ENCODE results near the gene ECEL1. TPM values are rescaled to one million over a fixed set of nuclear protein-coding genes. Genes with fewer than 3 reads are reported as not detected.

ECEL1 gene
- total and polyA plus RNA-seq, 3 experiments from 2014 or later = not detected

- no peak within 1 kb of the TSS for H3K27ac ChIP-seq (ENCODE audit: low read depth, low read length)
- H3K27me3 ChIP-seq (ENCODE audit: insufficient read depth, low read length, poor library complexity, severe bottlenecking) = peaks cover 22% of the 10 kb centered on the region
- ChIA-PET CTCF (interaction anchor here (1.6 kb wide), 1 partner anchor 12 kb away, joined by 6 read pairs; no protein-coding TSS in a partner anchor), POLR2A (no interaction called here)
- no peaks in the 10 kb centered on the region for H3K9me3 Mint-ChIP-seq
- H3K27me3 Mint-ChIP-seq = peaks cover 25 to 35% of the 10 kb centered on the region in 2 donors
- no peak within 1 kb of the TSS for H3K4me3 Mint-ChIP-seq
- DNase-seq = no peak
- H3K27ac Mint-ChIP-seq = no peak within 1 kb of the TSS
- peaks cover 8 to 16% (median 8%) of the 10 kb centered on the region in 3 donors for H3K4me1 Mint-ChIP-seq
- H3K4me1 ChIP-seq (ENCODE audit: insufficient read depth, low read length) = peaks cover 10% of the 10 kb centered on the region
- no peaks in the 10 kb centered on the region for H3K36me3 ChIP-seq (ENCODE audit: insufficient read depth, low read length)
- no peaks in the 10 kb centered on the region for H3K36me3 Mint-ChIP-seq
- H3K9me3 ChIP-seq (ENCODE audit: low read length) = no peaks in the 10 kb centered on the region
- H3K4me3 ChIP-seq (ENCODE audit: low read length) = no peak within 1 kb of the TSS
These were observed 32.2 kb upstream of the ECEL1 start, which contains the start of gene PRSS56 for GRCh38 chr2:232519581-232520438. Gene PRSS56, plus strand, starts transcription at chr2:232520388. Its CDS starts 211 bp downstream, at chr2:232520599.

- Histone ChIP-seq H3K9me3 (ENCODE audit: low read length) (no peaks in the 10 kb centered on the region), H3K27me3 (ENCODE audit: insufficient read depth, low read length, poor library complexity, severe bottlenecking) (peaks cover 15% of the 10 kb centered on the region), H3K36me3 (ENCODE audit: insufficient read depth, low read length) (no peaks in the 10 kb centered on the region), H3K4me3 (ENCODE audit: low read length) (no peak overlapping the region), H3K27ac (ENCODE audit: low read depth, low read length) (no peak overlapping the region), H3K4me1 (ENCODE audit: insufficient read depth, low read length) (peaks cover 10% of the 10 kb centered on the region)
- ChIA-PET CTCF (no interaction called here), POLR2A (no interaction called here)
- Mint-ChIP-seq H3K4me1 (peaks cover 5 to 12% (median 8%) of the 10 kb centered on the region in 3 donors), H3K27ac (no peak overlapping the region), H3K36me3 (no peaks in the 10 kb centered on the region), H3K27me3 (peaks cover 20 to 32% of the 10 kb centered on the region in 2 donors), H3K4me3 (peak overlapping the region in 1 of 7 donors; percentile 50), H3K9me3 (no peaks in the 10 kb centered on the region)
- DNase-seq = no peak
These were observed 31.2 kb upstream of the ECEL1 start for GRCh38 chr2:232518844-232519243.

- no peaks in the 10 kb centered on the region for H3K9me3 Mint-ChIP-seq
- no peak overlapping the region for H3K4me3 Mint-ChIP-seq
- peaks cover 3% of the 10 kb centered on the region for H3K27me3 ChIP-seq (ENCODE audit: insufficient read depth, low read length, poor library complexity, severe bottlenecking)
- H3K4me1 Mint-ChIP-seq = peaks cover 0 to 3% (median 2%) of the 10 kb centered on the region in 3 donors
- no peaks in the 10 kb centered on the region for H3K9me3 ChIP-seq (ENCODE audit: low read length)
- no peaks in the 10 kb centered on the region for H3K4me1 ChIP-seq (ENCODE audit: insufficient read depth, low read length)
- H3K36me3 ChIP-seq (ENCODE audit: insufficient read depth, low read length) = no peaks in the 10 kb centered on the region
- H3K4me3 ChIP-seq (ENCODE audit: low read length) = no peak overlapping the region
- no peaks in the 10 kb centered on the region for H3K36me3 Mint-ChIP-seq
- H3K27me3 Mint-ChIP-seq = peaks cover 14 to 38% of the 10 kb centered on the region in 2 donors
- ChIA-PET POLR2A (no interaction called here), CTCF (interaction anchor here (1.0 to 1.5 kb wide), 2 partner anchors 10 to 12 kb away, joined by 3 read pairs; no protein-coding TSS in a partner anchor)
- DNase-seq = no peak
- H3K27ac ChIP-seq (ENCODE audit: low read depth, low read length) = no peak overlapping the region
- peak overlapping the region in 1 of 8 donors; percentile 57 for H3K27ac Mint-ChIP-seq
These were observed 28.9 kb upstream of the ECEL1 start for GRCh38 chr2:232516551-232516950.

GRCh38 chr2:232515639-232516038 lies 28.0 kb upstream of the ECEL1 start:
- Histone ChIP-seq H3K36me3 (ENCODE audit: insufficient read depth, low read length) (no peaks in the 10 kb centered on the region), H3K9me3 (ENCODE audit: low read length) (no peaks in the 10 kb centered on the region), H3K4me3 (ENCODE audit: low read length) (no peak overlapping the region), H3K27me3 (ENCODE audit: insufficient read depth, low read length, poor library complexity, severe bottlenecking) (no peaks in the 10 kb centered on the region), H3K27ac (ENCODE audit: low read depth, low read length) (no peak overlapping the region), H3K4me1 (ENCODE audit: insufficient read depth, low read length) (no peaks in the 10 kb centered on the region)
- peaks cover 12 to 33% of the 10 kb centered on the region in 2 donors for H3K27me3 Mint-ChIP-seq
- no peak overlapping the region for H3K4me3 Mint-ChIP-seq
- no peaks in the 10 kb centered on the region for H3K36me3 Mint-ChIP-seq
- no peak for DNase-seq
- H3K9me3 Mint-ChIP-seq = no peaks in the 10 kb centered on the region
- ChIA-PET POLR2A (no interaction called here), CTCF (interaction anchor here (1.0 to 1.5 kb wide), 2 partner anchors 9 to 11 kb away, joined by 3 read pairs; no protein-coding TSS in a partner anchor)
- no peak overlapping the region for H3K27ac Mint-ChIP-seq
- no peaks in the 10 kb centered on the region for H3K4me1 Mint-ChIP-seq

- Mint-ChIP-seq H3K4me3 (no peak overlapping the region), H3K36me3 (no peaks in the 10 kb centered on the region), H3K27ac (peak overlapping the region in 1 of 8 donors; percentile 63), H3K9me3 (no peaks in the 10 kb centered on the region), H3K4me1 (no peaks in the 10 kb centered on the region), H3K27me3 (peaks cover 5 to 30% of the 10 kb centered on the region in 2 donors)
- H3K36me3 ChIP-seq (ENCODE audit: insufficient read depth, low read length) = no peaks in the 10 kb centered on the region
- DNase-seq = no peak
- ChIA-PET POLR2A (no interaction called here), CTCF (interaction anchor here (4.8 kb wide), 1 partner anchor 8 kb away, joined by 15 read pairs; no protein-coding TSS in a partner anchor)
- H3K27ac ChIP-seq (ENCODE audit: low read depth, low read length) = no peak overlapping the region
- H3K9me3 ChIP-seq (ENCODE audit: low read length) = no peaks in the 10 kb centered on the region
- no peaks in the 10 kb centered on the region for H3K4me1 ChIP-seq (ENCODE audit: insufficient read depth, low read length)
- H3K27me3 ChIP-seq (ENCODE audit: insufficient read depth, low read length, poor library complexity, severe bottlenecking) = no peaks in the 10 kb centered on the region
- no peak overlapping the region for H3K4me3 ChIP-seq (ENCODE audit: low read length)
These were observed 25.7 kb upstream of the ECEL1 start for GRCh38 chr2:232513353-232513752.

GRCh38 chr2:232512602-232513001 lies 25.0 kb upstream of the ECEL1 start:
- Mint-ChIP-seq H3K4me3 (no peak overlapping the region), H3K27ac (no peak overlapping the region), H3K36me3 (no peaks in the 10 kb centered on the region), H3K9me3 (no peaks in the 10 kb centered on the region), H3K4me1 (no peaks in the 10 kb centered on the region), H3K27me3 (peaks cover 3 to 29% of the 10 kb centered on the region in 2 donors)
- ChIA-PET CTCF (interaction anchor here (4.8 kb wide), 1 partner anchor 9 kb away, joined by 15 read pairs; no protein-coding TSS in a partner anchor), POLR2A (no interaction called here)
- H3K4me1 ChIP-seq (ENCODE audit: insufficient read depth, low read length) = no peaks in the 10 kb centered on the region
- no peak overlapping the region for H3K27ac ChIP-seq (ENCODE audit: low read depth, low read length)
- H3K27me3 ChIP-seq (ENCODE audit: insufficient read depth, low read length, poor library complexity, severe bottlenecking) = no peaks in the 10 kb centered on the region
- H3K4me3 ChIP-seq (ENCODE audit: low read length) = no peak overlapping the region
- no peak for DNase-seq
- H3K36me3 ChIP-seq (ENCODE audit: insufficient read depth, low read length) = no peaks in the 10 kb centered on the region
- no peaks in the 10 kb centered on the region for H3K9me3 ChIP-seq (ENCODE audit: low read length)

GRCh38 chr2:232511336-232511890 lies 23.8 kb upstream of the ECEL1 start:
- ChIA-PET CTCF (interaction anchor here (4.8 kb wide), 1 partner anchor 10 kb away, joined by 15 read pairs; no protein-coding TSS in a partner anchor), POLR2A (no interaction called here)
- H3K27ac ChIP-seq (ENCODE audit: low read depth, low read length) = no peak overlapping the region
- H3K9me3 ChIP-seq (ENCODE audit: low read length) = no peaks in the 10 kb centered on the region
- H3K27me3 Mint-ChIP-seq = peaks cover 2 to 34% of the 10 kb centered on the region in 2 donors
- H3K4me1 ChIP-seq (ENCODE audit: insufficient read depth, low read length) = no peaks in the 10 kb centered on the region
- no peaks in the 10 kb centered on the region for H3K9me3 Mint-ChIP-seq
- H3K36me3 Mint-ChIP-seq = no peaks in the 10 kb centered on the region
- no peaks in the 10 kb centered on the region for H3K27me3 ChIP-seq (ENCODE audit: insufficient read depth, low read length, poor library complexity, severe bottlenecking)
- DNase-seq = no peak
- no peak overlapping the region for H3K27ac Mint-ChIP-seq
- H3K36me3 ChIP-seq (ENCODE audit: insufficient read depth, low read length) = no peaks in the 10 kb centered on the region
- no peak overlapping the region for H3K4me3 Mint-ChIP-seq
- no peaks in the 10 kb centered on the region for H3K4me1 Mint-ChIP-seq
- H3K4me3 ChIP-seq (ENCODE audit: low read length) = no peak overlapping the region

GRCh38 chr2:232508251-232508650 lies 20.6 kb upstream of the ECEL1 start:
- Histone ChIP-seq H3K36me3 (ENCODE audit: insufficient read depth, low read length) (no peaks in the 10 kb centered on the region), H3K4me1 (ENCODE audit: insufficient read depth, low read length) (no peaks in the 10 kb centered on the region), H3K27ac (ENCODE audit: low read depth, low read length) (no peak overlapping the region), H3K4me3 (ENCODE audit: low read length) (no peak overlapping the region), H3K9me3 (ENCODE audit: low read length) (no peaks in the 10 kb centered on the region), H3K27me3 (ENCODE audit: insufficient read depth, low read length, poor library complexity, severe bottlenecking) (no peaks in the 10 kb centered on the region)
- Mint-ChIP-seq H3K9me3 (no peaks in the 10 kb centered on the region), H3K36me3 (no peaks in the 10 kb centered on the region), H3K27ac (no peak overlapping the region), H3K4me1 (peaks cover 0 to 6% (median 1%) of the 10 kb centered on the region in 3 donors), H3K27me3 (peaks cover 15 to 43% of the 10 kb centered on the region in 2 donors), H3K4me3 (no peak overlapping the region)
- CTCF ChIA-PET = no interaction called here
- no peak for DNase-seq
- POLR2A ChIA-PET = no interaction called here

Data from CD8-positive, alpha-beta memory T cell (primary cell).